Fibroblast of the conjunctiva (primary cell): Measurements from ENCODE around the gene PXDN.
"Not testable (repeated sequence)": the region's sequence is repeated elsewhere in the genome, so short reads cannot be mapped to it uniquely, and the experiment has no call there.

Experiments used
- DNase-seq: peaks from one replicate; pipeline ENCODE4 v3.0.0-alpha.2; 2010; ENCODE audit warnings: low read depth

PXDN gene

DNA sequence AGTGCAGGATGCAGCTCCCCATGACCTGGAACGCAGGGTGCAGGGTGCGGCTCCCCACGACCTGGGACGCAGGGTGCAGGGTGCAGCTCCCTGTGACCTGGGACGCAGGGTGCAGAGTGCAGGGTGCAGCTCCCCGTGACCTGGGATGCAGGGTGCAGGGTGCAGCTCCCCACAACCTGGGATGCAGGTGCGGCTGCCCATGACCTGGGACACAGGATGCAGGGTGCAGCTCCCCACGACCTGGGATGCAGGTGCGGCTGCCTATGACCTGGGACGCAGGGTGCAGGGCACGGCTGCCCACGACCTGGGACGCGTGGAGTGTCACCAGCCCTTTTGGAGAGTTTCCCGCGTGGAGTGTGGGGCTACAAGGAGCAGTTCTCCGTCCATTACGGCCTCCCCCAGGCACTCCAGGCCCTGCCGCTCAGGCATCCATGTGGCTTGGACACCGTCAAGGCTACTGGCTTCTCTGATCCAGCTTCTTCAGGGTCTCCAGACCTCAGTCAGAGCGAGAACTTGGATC is 38.7 kb downstream of the PXDN start:
- no peak for DNase-seq

DNA sequence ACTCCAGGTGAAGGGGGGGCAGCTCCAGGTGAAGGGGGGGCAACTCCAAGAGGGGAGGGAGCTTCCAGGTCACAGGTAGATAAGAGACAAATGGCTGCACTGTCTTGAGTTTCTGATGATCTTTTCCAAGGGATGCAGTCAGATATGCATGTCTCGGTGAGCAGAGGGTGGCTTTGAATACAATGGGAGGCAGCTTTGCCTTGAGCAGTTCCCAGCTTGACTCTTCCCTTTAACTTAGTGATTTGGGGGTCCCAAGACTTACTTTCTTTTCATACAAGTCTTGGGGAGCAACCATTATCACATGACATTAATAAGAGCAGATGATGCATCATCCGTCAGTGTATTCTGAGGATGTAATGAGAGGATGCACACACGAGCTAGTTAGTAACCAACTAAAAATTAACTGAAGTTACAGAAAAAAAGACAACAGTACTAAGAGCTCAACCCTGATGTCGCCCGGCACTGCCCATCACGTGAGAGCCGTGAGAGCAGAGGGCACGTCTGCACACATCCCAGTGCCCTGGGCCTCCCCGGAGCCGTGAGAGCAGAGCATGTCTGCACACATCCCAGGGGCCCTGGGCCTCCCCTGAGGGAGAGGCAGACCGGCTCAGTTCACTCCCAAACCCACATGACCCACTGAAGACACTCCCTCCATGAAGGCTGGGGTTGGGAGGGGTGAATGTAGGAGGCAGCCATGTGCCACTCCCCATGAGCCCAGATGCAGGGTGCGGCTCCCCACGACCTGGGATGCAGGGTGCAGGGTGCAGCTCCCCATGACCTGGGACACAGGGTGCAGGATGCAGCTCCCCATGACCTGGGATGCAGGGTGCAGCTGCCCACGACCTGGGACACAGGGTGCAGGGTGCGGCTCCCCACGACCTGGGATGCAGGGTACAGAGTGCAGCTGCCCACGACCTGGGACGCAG is 39.4 kb downstream of the PXDN start:
- DNase-seq: no peak

GRCh38 chr2:1702186-1702565 is 42.1 kb downstream of the PXDN start:
- DNase-seq: no peak

GRCh38 chr2:1701556-1702185 is 42.6 kb downstream of the PXDN start:
- DNase-seq: peak; percentile 16

DNA sequence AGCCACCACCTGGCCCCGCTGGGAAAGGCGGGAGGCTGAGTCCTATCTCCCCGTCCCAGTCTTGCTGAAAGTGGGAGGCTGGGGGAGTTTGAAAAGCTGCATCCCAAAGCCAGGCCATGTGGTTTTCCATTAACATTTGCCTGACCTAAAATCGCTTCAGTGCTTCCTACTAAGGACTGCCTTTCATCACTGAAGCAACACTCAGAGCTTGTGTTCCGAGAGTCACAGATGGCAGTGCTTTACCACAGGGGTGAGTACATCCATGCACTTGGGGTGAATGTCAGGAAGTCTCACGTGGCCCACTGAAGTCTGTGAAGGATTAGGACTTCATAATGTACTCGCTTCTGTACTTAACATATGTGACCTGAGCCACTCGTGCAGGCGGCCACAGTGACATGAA is 43.3 kb downstream of the PXDN start:
- DNase-seq: no peak

DNA sequence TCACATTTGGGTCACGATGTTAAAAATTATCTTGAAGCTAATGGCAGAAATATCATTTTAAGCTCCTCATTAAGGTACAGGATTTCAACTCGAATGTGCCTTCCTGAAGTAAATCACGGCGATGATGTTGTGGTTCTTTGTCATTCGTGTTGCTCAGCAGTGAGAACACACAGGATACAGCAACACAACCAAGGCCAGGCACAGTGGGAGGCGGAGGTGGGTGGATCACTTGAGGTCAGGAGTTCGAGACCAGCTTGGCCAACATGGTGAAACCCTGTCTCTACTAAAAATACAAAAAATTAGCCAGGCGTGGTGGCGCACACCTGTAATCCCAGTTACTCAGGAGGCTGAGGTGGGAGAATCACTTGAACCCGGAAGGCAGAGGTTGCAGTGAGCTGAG is 43.9 kb downstream of the PXDN start:
- DNase-seq: not testable (repeated sequence)

DNA sequence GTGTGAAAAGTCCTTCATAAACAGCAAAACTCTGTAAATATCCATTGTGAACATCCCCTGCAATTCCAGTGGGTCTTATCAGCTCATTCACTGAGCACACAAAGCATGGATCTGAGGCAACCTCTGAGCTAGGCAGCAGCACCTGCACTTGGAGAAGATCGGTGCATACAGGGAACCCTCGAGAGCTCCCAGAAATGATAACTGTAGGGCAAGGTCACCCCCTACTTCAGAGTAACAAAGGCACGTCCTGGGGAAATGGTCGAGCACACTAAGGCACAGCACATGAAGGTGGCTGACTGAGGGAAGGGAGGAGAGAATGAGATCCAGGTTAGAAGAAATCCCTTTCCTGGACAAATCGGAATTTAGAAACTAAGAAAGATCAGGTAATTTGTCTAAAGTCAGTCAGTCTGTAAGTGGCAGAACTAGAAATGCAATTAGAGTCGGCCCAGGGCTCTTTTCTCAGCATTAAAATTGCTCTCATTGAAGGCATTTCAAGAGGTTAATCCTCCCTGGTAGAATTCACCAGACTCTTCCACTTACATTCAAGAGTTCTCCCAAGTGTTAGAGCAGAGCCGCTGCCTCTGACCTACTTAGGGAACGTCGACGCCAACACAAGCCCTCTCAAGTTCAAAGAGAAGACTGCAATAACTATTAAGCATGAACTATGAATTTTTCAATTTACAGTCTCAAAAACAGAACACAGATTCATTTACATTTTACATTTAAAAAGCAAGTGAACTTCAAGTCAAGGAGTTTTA is 45.9 kb downstream of the PXDN start:
- no peak for DNase-seq

- DNase-seq: no peak
Observed at GRCh38 chr2:1697601-1698000, 46.7 kb downstream of the PXDN start.

- no peak for DNase-seq
Observed at GRCh38 chr2:1696472-1696871, 47.8 kb downstream of the PXDN start.

- no peak for DNase-seq
Observed at GRCh38 chr2:1694371-1695271, 49.7 kb downstream of the PXDN start.

DNA sequence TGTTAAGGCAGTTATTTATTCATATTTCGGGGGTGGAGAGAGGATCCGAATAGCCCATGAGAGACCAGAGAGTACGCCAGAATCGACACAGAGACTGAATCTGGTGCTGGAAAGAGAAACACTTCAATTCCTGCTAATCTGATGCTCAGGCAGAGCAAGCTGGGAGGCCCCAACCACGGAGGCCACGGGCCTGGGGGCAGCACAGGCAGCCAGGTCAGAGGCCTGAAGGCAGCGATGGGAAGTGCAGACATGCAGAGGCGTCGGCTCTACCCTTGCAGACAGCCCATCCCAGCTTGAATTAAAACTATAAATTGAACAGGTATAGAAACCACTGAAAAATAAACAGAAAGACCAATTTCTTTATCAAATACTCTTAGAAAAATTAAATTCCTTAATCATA is 50.6 kb downstream of the PXDN start:
- DNase-seq: no peak

GRCh38 chr2:1692342-1692741 is 52.0 kb downstream of the PXDN start:
- DNase-seq: no peak

- DNase-seq: no peak
Observed at GRCh38 chr2:1691366-1691765, 52.9 kb downstream of the PXDN start.

DNA sequence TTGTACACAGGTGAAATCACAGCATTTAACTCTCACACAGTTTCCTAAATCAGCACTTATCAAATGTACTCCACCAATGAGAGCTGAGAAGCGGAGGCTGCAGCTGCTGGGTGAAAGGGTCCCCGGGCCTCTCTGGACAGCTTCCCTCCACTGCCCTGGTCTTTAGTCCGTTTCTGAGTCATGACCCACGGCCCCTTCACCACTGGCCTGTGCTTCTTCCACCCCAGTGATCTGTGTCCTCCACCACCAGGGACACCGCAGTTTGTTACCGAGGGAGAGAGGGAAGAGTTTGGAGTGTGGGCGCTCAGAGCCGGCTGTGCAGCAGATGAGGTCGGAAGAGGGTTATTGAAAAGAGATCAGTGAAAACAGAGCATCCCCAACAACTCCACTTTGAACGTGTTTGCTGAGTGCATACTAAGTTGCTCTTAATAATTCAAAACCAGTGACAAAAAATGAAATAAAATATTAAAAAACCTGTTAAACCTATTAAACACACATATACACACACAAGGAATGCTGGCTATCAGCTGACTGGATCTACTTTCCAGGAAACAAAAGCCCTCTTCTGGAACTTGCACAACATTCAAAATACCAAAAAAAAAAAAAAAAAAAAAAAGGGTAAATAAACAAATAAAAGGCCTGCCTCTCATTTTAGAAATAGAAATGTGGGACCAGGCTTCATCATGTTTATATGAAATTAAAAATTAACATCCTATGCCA is 54.1 kb downstream of the PXDN start:
- no peak for DNase-seq

DNA sequence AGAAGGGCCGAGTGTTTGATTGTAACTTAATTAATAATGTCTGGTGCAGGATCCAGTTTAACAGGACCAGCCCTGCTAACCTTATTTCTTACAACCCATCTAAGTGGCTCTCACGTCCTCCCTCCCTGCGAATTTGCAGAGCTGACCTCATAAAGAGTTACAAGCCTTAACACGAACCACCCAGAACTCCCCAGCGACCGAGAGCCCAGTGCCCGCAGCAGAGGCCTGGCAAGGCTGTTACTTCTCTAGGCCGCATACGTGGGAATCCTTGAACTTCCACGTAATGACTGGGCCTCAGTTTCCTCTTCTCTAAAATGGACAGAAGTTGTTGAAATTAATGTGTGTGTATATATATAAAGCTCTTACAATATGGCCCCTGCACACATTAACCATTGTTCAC is 55.5 kb downstream of the PXDN start:
- no peak for DNase-seq

DNA sequence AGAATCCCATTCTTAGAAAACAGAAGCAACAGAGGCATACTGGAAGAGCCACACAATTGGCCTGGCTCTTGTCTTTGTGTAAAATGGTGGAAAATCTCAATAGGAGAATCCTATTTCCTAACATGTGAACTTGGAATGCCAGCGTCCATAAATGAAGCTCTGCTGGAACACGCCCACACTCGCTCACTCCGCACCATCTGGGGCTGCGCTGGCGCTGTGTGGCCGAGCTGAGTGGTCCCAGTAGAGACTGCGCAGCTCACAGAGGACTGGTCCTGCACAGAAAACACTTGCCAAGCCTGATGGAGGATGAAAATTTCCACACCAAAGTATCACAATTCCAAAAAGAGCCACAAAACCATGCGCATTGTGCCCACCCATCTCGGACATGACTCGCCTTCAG is 56.2 kb downstream of the PXDN start:
- DNase-seq: no peak

DNA sequence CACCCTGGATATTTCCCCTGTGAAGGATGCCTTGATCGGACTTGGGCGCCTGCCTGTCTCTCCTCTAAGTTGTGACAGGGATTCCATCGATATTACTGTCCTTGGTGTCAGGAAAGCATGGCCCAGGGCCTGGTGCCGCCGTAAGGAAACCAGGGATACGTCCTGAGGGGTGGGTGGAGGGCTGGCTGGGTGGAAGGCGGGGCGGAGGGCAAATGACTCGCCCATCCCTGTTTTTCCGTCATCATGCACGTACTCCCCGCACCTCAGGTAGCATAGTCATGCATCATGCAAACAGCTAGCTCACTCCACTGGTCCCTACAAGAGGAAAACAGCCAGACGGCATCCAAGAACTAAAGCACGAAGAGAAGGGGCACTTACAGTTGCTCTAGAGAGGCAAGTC is 57.1 kb downstream of the PXDN start:
- DNase-seq: no peak

- no peak for DNase-seq
Observed at GRCh38 chr2:1686784-1687105, 57.6 kb downstream of the PXDN start.

DNA sequence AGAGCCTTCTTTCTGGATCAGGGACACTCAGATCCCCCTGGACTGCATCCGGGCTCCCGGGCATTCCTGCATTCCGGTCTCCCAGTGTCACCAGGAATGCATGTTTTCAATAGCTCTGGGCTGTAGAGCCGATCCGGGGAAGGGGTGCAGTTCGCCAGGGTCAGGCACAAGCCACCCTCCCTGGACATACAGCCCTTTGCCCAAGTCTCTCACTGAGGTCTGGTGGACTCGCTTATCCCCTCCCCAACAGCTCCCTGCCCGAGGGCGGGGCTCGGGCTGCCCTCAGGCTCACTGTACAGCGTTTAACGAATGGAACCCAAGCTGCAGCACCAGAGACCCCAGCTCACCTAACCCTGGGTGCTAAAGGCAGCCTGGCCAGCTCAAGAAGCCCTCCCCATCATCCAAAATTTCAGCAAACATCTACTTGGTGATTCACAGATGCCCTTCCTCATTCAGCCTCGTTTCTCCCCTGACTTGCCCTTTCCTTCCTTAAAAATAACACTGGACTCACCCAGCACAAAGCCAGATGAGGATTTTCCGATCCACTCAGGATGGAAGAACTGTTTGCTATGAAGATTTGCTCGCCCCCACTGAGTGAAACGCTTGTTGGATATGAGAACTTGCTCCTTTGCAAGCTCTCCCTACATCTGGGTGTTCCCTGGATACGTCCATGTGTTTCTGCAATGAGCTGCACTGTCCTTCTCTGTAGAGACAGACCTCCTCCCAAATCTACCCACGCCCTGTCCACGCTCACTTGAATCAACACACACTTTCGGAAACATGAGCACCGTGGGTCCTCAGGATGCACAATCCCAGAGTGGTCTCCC is 58.1 kb downstream of the PXDN start:
- DNase-seq: no peak
